GM12892 (cell line): ENCODE measurements around the gene TPM2.
"Not testable (repeated sequence)": the region's sequence is repeated elsewhere in the genome, so short reads cannot be mapped to it uniquely, and the experiment has no call there.

Experiments used
- DNase-seq: peaks from one replicate; pipeline ENCODE4 v3.0.0; 2011; ENCODE audit not compliant: insufficient read length
- FAIRE-seq: peaks from 2 replicates; lab custom pipeline; 2011; peaks lifted over from hg19 to GRCh38; lab: Jason Lieb, UNC
- POLR2A ChIP-seq: IDR thresholded peaks from 2 replicates; pipeline ENCODE4 v1.6.1; 2011; ENCODE audit warnings: low read depth, low read length, control low read depth
- POLR2AphosphoS5 ChIP-seq: IDR thresholded peaks from 2 replicates; pipeline ENCODE4 v1.6.1; 2011; ENCODE audit warnings: low read depth, low read length, control low read depth
- TAF1 ChIP-seq: IDR thresholded peaks from 2 replicates; pipeline ENCODE4 v1.6.1; 2011; ENCODE audit warnings: low read depth, mild to moderate bottlenecking, control low read depth, low read length, borderline replicate concordance

Gene TPM2

DNA sequence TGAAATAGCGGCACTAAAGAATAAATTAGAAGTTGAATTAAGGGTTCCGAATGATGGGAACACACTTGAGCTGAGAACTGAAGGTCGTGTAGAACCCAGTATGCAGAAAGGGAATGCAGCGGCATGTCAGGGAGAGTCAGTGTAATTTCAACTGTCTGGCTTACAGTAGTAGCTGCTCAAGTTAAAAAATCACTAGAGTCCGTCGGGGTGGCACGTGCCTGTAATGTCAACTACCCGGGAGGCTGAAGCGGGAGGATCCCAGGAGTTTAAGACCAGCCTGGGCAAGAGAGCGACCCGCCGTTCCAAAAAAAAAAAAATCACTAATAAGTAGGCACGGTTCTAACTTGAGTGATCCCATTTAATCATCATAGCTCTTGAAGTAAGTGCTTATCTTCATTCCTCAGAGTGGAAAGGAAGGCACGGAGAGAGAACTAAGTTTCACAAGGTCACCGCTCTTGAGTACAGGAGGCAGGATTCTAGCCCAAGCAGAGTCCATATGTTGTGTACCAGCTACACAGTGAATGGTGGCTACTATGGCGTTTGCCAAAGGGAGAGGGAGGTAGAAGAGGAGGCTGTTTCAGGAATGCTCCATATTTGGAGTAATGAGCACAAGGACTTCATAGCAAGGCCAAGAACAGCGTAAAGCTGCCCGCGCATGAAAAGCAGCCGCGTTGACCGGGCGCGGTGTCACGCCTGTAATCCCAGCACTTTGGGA lies 32.7 kb downstream of the TPM2 start:
- FAIRE-seq (no peak), DNase-seq (no peak)
- TF ChIP-seq POLR2AphosphoS5 (no peak), POLR2A (no peak), TAF1 (no peak)

DNA sequence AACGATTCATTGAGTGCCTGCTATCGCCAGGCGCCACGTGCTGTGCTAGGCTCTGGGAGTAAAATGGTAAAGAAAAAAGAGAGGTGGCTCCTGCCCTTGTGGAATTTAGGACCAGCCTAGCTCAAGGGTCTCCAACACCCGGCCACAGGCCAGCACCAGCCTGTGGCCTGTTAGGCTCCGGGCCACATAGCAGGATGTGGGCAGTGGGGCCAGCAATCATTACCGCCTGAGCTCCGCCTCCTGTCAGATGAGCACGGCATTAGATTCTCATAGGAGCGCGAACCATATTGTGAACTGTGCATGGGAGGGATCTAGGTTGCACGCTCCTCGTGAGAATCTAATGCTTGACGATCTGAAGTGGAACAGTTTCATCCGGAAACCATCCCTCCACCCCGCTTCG lies 33.4 kb downstream of the TPM2 start:
- no peak for TF ChIP-seq POLR2A
- TF ChIP-seq TAF1 = no peak
- TF ChIP-seq POLR2AphosphoS5 = no peak
- DNase-seq (no peak), FAIRE-seq (no peak)

DNA sequence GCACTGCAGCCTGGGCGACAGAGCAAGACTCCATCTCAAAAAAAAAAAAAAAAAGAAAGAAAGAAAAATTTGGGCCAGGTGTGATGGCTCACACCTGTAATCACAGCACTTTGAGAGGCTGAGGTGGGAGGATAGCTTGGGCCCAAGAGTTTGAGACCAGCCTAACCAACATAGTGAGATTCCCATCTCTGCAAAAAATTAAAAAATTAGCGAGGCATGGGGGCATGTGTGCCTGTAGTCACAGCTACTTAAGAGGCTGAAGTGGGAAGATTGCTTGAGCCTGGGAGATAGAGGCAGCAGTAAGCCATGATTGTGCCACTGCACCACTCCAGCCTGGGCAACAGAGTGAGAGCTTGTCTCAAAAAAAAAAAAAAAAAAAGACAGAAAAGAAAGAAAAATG lies 36.1 kb downstream of the TPM2 start:
- FAIRE-seq (no peak), DNase-seq (no peak)
- TF ChIP-seq POLR2A (no peak), POLR2AphosphoS5 (no peak), TAF1 (no peak)

DNA sequence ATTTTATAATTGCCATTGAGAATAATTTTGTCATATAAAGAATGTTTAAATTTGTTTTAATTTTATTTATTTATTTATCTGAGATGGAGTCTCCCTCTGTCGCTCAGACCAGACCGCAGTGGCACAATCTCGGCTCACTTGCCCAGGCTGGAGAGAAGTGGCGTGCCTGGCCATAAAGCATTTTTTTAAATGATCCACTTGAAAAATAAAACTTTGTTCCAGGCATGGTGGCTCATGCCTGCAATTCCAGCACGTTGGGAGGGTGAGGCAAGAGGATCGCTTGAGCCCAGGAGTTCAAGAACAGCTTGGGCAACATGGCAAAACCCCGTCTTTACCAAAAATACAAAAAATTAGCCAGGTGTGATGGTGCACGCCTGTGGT lies 36.9 kb downstream of the TPM2 start:
- DNase-seq = no peak
- TF ChIP-seq POLR2AphosphoS5 = no peak
- no peak for TF ChIP-seq POLR2A
- FAIRE-seq = no peak

DNA sequence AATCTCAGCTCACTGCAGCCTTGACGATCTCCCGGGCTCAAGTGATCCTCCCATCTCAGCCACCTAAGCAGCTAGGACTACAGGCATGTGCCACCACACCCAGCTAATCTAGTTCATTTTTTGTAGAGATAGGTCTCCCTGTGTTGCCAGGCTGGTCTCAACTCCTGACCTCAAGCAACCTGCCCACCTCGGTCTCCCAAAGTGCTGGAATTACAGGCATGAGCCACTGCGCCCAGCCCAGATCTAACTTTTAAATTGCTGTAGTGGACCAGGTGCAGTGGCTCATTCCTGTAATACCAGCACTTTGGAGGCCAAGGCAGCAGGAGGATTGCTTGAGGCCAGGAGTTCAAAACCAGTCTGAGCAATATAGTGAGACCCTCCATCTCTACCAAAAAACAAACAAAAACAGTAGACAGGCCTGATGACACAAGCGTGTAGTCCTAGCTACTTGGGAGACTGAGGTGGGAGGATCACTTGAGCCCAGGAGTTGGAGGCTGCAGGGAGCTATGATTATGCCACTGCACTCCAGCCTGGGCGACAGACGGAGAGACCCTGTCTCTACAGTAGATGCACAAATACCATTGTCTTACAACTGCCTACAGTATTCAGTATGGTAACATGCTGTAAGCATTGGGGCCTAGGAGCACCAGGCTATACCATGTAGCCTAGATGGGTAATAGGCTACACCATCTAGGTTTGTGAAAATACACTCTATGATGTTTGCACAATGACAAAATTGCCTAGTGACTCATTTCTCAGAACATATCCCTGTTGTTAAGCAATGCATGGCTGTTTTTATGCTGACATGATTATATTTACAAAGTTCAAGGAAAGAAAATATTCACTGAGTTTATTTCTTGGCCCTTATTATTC lies 37.5 kb downstream of the TPM2 start:
- TF ChIP-seq TAF1 = no peak
- no peak for TF ChIP-seq POLR2AphosphoS5
- no peak for TF ChIP-seq POLR2A
- no peak for FAIRE-seq
- DNase-seq = no peak

DNA sequence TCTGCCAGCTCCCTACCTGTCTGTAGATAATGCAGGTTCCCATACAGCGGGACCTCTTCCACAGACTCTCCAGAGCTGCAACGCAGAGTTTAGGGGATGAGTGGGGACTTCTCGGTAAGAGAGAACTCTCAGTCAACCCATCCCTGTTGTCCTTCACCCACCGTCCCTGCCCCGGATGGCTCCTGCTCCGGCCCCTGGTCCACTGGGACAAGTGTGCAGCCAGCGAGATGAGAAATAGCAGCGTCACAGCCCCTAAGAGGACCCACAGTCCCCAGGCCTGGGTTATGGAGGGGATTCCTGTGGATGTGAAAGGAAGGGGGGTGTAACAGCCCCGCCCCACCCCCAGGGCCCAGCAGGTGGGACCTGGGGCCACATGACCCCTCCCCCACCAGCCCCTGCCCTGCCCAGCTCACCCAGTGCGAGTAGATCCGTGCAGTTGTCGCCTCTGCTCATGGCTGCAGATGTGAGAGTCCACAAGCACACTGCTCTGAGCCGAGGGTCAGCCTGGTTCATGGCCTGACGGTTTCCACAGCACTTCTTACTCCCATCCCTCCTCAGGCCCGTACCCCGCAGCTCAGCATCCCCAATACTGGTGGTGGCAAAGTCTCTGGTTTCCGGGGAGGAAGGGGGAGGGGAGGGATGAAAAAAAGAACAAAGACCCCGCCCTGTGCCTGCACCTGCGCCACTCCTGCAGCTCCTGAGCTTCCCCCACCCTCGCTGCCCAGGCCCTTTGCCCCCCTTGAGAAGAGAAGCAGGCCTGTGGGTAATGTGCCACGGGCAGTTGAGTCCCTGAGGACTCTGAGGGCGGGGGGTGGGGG lies 39.2 kb downstream of the TPM2 start, which contains the start of gene SIT1:
Gene SIT1 (minus strand): TSS at position 591 of the 818 bp plus-strand sequence. CDS start 78 bp downstream, at position 513.
- FAIRE-seq (no peak), DNase-seq (no peak)
- TF ChIP-seq POLR2A (no peak), TAF1 (no peak), POLR2AphosphoS5 (no peak)

DNA sequence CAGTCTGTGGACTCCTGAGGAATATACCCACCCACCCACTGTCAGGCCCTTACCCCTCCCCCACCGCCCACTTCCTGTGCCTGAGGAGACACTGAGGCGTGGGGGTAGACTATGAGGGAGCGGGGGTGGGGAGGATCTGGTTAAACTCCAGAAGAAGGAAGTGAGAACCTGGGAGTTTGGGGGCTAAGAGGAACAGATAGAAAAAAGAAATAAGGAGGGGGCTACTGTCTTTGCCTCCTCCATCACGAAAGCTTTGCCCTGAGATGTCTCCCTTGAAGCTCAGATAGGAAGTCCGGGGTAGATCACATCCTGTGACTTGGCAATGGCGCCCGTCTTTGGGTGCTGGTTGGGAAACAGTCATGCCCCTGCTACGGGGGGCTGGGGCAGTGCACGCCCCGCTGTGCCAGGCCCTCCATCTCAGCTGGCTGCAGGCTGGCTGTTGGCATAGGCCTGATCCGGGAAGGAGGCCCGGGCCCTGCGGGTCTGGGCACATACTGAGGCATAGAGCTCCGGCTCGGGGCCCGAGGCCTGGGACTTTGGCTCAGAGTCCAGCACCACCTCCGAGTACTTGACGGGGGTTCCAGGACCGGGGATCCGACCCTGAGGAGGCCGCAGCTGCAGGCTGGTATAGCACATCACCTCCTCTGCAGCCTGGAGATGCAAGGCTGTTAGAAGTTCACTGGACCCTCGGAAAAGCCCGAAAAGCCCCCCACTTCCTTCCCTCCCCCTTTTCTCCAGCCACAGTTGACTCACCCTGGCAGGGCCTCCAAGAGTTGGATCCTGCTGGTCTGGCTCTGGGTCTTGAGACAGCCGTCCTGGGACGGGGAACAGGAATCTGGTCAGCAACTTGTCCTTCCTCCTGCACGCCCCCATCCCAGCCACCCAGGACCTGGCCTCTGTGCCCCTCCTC lies 40.0 kb downstream of the TPM2 start:
- FAIRE-seq (no peak), DNase-seq (no peak)
- no peak for TF ChIP-seq POLR2A
- TF ChIP-seq TAF1 = no peak
- no peak for TF ChIP-seq POLR2AphosphoS5

DNA sequence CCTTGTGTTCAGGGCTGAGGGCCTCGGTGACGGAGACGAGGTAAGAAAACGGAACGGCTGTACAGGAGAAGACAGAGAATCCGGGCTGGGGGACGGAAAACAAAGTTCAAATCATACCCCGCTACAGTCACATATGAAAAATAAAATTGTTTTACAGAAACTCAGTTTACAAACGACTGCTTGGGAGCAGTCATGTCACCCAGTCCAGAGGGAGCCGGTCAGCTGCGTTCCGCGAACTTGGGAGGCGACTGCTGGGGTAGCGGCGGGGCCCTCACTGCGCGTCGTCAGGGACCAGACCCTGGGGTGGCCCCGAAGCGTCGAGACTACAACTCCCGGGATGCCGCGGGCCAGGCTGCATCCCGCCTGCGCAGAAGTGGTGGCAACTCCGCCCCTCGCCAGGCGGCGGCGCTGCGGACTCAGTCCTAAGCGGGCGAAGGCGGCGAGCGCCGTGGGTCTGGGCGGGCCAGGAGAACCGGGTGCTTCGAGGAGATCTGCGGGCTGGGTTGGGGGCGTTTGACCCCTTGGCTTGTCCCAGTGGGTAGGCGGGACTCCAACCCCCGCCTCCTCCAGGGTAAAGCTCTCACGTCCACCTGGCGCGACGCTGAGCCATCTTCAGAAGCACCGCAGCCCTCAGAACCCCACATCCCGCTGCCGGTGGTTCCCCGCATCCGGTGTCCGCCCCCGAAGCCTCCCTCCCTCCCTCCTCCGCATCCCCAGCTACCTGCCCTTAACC lies 43.0 kb downstream of the TPM2 start:
- DNase-seq = peak; percentile 95
- FAIRE-seq = peak; percentile 97
- TF ChIP-seq POLR2AphosphoS5 (peak; percentile 61), POLR2A (peak; percentile 61), TAF1 (peak; percentile 55; the same call in 1 of the 2 replicates)

DNA sequence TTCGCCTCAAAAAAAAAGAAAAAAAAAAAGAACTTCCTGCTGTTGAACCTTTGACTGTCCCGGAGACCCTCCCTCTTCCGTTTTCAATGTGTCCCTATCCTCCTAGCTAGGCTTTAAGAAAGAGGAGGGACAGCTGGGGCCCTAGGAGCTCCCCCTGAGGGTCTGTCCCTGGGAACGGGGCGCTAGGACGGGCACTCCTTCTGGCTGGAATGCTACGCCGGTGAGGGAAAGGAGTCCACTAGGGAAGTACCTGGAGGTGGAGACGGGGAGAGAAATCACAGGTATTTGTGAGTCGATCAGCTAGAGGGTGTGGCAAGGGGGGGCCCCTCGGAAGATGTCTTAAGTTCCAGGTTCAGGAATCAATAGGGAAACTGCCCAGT lies 43.6 kb downstream of the TPM2 start:
- DNase-seq (no peak), FAIRE-seq (no peak)
- TF ChIP-seq POLR2AphosphoS5 = no peak
- TF ChIP-seq TAF1 = no peak
- TF ChIP-seq POLR2A = no peak

DNA sequence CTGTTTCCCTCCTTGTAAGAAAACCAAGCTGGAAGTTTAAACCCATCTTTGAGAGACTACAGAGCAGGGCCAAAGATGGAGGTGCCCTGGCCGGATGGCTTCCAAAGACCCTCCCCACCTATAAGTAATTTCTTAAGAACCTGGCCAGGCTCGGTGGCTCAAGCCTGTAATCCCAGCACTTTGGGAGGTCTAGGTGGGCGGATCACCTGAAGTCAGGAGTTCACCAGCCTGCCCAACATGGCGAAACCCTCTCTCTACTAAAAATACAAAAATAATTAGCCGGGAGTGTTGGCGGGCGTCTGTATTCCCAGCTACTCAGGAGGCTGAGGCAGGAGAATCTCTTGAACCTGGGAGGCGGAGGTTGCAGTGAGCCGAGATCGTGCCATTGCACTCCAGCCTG lies 44.0 kb downstream of the TPM2 start:
- DNase-seq, FAIRE-seq: not testable (repeated sequence)

DNA sequence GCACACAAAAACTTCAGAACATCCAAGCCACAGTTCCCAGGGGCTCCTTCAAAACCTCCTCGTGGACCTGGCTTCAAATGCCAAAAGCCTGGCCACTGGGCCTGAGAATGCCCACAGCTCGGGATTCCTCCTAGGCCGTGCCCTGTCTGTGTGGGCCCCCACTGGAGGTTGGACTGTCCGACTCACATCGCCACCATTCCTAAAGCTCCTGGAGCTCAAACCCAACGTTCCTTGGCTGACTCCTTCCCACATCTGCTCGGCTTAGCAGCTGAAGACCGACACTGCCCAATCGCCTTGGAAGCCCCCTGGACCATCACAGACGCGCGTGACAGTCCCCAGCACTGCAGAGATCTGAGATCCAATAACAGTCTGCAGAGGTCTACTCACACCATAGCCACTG lies 46.7 kb downstream of the TPM2 start:
- TF ChIP-seq TAF1 = no peak
- no peak for TF ChIP-seq POLR2AphosphoS5
- no peak for TF ChIP-seq POLR2A
- DNase-seq (no peak), FAIRE-seq (no peak)

DNA sequence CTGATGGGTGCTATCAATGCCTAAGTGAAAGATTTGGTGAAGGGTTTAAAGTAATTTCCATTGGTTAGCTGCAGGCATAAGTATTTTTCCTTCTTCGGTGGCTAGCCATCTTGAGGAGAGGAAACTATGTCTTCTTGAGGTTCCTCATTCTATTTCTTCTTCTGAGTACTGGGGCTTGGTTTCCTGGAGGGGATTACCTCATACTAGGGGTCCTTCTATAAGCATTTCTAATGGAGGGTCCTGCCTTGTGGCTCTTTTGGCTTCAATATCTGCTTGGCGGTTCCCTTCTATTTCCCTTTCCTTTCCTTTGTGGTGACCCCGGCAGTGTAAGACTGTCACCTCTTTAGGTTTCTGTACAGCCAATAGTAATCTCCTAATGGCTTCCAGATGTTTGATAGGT lies 48.2 kb downstream of the TPM2 start:
- not testable (repeated sequence) for DNase-seq, FAIRE-seq

DNA sequence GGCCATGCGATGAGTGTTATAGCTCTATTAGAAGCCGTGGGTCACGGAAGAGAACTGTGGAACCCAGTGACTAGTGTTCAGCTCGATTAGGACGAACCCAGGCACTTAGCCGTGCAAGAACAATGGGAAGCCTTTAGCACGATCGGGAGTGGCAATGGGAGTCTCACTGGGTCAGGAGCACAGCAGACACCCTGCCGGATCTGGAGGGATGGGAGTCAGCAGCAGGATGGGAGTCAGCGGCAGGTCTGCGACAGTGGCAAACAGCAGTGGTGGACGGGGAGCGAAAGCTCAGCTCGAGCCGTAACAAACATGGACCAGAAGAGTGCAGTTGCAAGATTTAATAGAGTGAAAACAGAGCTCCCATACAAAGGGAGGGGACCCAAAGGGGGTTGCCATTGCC lies 49.3 kb downstream of the TPM2 start:
- not testable (repeated sequence) for FAIRE-seq

More for the DNA sequence above, 49.3 kb downstream of the TPM2 start:
- DNase-seq = not testable (repeated sequence)
